Aortic smooth muscle cell (primary cell): ENCODE measurements around the gene FNDC3A. TPM values are rescaled to one million over a fixed set of nuclear protein-coding genes. Genes with fewer than 3 reads are reported as not detected.

Source experiments
- total RNA-seq: library from RNA; depleted of rRNA; stranded (reverse); fragments of >200 nt; gene quantifications from 2 replicates; pipeline ENCODE4 v1.2.3, GENCODE V29; 2014

Gene FNDC3A
- total RNA-seq, result 61.8 and 79.5 TPM in 2 replicates

GRCh38 chr13:48975856-48976575 lies at the start of gene FNDC3A:
TSS of gene FNDC3A (plus strand) at chr13:48975912. CDS start at chr13:49006191, 30,279 bp downstream.

GRCh38 chr13:49220036-49220855 lies 244.5 kb downstream of the FNDC3A start, which contains the start of gene MLNR:
TSS of gene MLNR (plus strand) at chr13:49220338. CDS start at chr13:49220338, 0 bp downstream.

GRCh38 chr13:49247643-49248621 lies 272.2 kb downstream of the FNDC3A start, which contains the start of gene CDADC1:
TSS of gene CDADC1 (plus strand) at chr13:49247925. CDS start at chr13:49248038, 113 bp downstream.

Other genes starting within 250 kb of the FNDC3A start
- gene MLNR, start 244.4 kb downstream of the FNDC3A start, total RNA-seq, result not detected in 2 replicates